Sigmoid colon (tissue), 7 donors: ENCODE results near the gene MCCC1. TPM values are rescaled to one million over a fixed set of nuclear protein-coding genes. Genes with fewer than 3 reads are reported as not detected.

Experiments
- DNase-seq: peaks from one replicate; pipeline ENCODE4 v3.0.0-alpha.2; 2019
- H3K27ac ChIP-seq, 4 donors: fragments of 200-600 bp; sonication (generic); one replicate each; pipeline ENCODE4 v1.5.1; 2016 to 2019; ENCODE audit warnings: mild to moderate bottlenecking in 1 of 4
- H3K27me3 ChIP-seq, 3 donors: fragments of 200-600 bp; sonication (generic); one replicate each; pipeline ENCODE4 v1.5.1; 2019; ENCODE audit warnings: mild to moderate bottlenecking in 1 of 3
- H3K36me3 ChIP-seq, 4 donors: fragments of 200-600 bp; sonication (generic); one replicate each; pipeline ENCODE4 v1.5.1; 2016 to 2019
- H3K4me1 ChIP-seq, 4 donors: fragments of 200-600 bp; sonication (generic); one replicate each; pipeline ENCODE4 v1.5.1; 2017 to 2019
- H3K4me3 ChIP-seq, 4 donors: fragments of 200-600 bp; sonication (generic); one replicate each; pipeline ENCODE4 v1.5.1; 2017 to 2019; ENCODE audit warnings: mild to moderate bottlenecking in 2 of 4, moderate library complexity in 1 of 4
- H3K9me3 ChIP-seq, 4 donors: fragments of 200-600 bp in 3 of 4; sonication (generic) in 3 of 4; one replicate each; pipeline versions ENCODE4 v1.5.1 to v1.6.1; 2013 to 2019
- EP300 ChIP-seq, 4 donors: sonication (generic); formaldehyde crosslinking; IDR thresholded peaks; one replicate each; pipeline ENCODE4 v1.6.1; 2017; ENCODE audit warnings: antibody characterized with exemption in 4 of 4
- POLR2A ChIP-seq, 2 donors: fragments of 450-650 bp; IDR thresholded peaks; one replicate each; pipeline ENCODE4 v1.6.1; 2016; ENCODE audit warnings: antibody characterized with exemption in 2 of 2, mild to moderate bottlenecking in 2 of 2, moderate library complexity in 2 of 2
- POLR2AphosphoS5 ChIP-seq, 4 donors: sonication (generic); formaldehyde crosslinking; IDR thresholded peaks; one replicate each; pipeline ENCODE4 v1.6.1; 2017; ENCODE audit warnings: antibody characterized with exemption in 4 of 4
- WGBS, 2 donors: extraction: QIAGEN DNeasy Blood & Tissue Kit; methylation state at CpG; one replicate each; pipeline ENCODE4 v1.1.7; 2013; 5-methylcytosine and 5-hydroxymethylcytosine counted together
- intact Hi-C: fragments of 100-400 bp; cut with DNase I; formaldehyde crosslinking; loops from one replicate; pipeline ENCODE4 v1.15.1; 2023
- polyA plus RNA-seq, 3 donors: library from polyadenylated mRNA; stranded (reverse); fragments of 200-250 nt; gene quantifications; one replicate each; pipeline ENCODE4 v1.2.3, GENCODE V29; 2013
- total RNA-seq, 4 donors: library from RNA; depleted of rRNA; stranded (reverse); fragments of >200 nt; gene quantifications; one replicate each; pipeline ENCODE4 v1.1.0, GENCODE V29; 2016
- TF ChIP-seq, protein P1 (sequence below), 4 experiments: fragments of 450-650 bp in 3 of 4; fragments of 200-600 bp in 1 of 4; IDR thresholded peaks; one replicate each; pipeline ENCODE4 v1.5.1; 2016 to 2019; ENCODE audit warnings: antibody characterized with exemption in 4 of 4, mild to moderate bottlenecking in 3 of 4, moderate library complexity in 2 of 4
- donor health status: healthy with polysubstance abuse.
- donor health status: Bipolar disorder and iron deficiency.
- donor health status: healthy.

The MCCC1 gene
- total and polyA plus RNA-seq, 7 donors, result 18.0 to 28.2 (median 21.4) TPM

- TF ChIP-seq, protein P1, sequence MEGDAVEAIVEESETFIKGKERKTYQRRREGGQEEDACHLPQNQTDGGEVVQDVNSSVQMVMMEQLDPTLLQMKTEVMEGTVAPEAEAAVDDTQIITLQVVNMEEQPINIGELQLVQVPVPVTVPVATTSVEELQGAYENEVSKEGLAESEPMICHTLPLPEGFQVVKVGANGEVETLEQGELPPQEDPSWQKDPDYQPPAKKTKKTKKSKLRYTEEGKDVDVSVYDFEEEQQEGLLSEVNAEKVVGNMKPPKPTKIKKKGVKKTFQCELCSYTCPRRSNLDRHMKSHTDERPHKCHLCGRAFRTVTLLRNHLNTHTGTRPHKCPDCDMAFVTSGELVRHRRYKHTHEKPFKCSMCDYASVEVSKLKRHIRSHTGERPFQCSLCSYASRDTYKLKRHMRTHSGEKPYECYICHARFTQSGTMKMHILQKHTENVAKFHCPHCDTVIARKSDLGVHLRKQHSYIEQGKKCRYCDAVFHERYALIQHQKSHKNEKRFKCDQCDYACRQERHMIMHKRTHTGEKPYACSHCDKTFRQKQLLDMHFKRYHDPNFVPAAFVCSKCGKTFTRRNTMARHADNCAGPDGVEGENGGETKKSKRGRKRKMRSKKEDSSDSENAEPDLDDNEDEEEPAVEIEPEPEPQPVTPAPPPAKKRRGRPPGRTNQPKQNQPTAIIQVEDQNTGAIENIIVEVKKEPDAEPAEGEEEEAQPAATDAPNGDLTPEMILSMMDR (IDR thresholded peaks at IDR 0.05), result no peak
- TF ChIP-seq EP300 (IDR thresholded peaks at IDR 0.05), result no peak
- no peak for TF ChIP-seq POLR2A (IDR thresholded peaks at IDR 0.05)
- no peak for TF ChIP-seq POLR2AphosphoS5 (IDR thresholded peaks at IDR 0.05)
- intact Hi-C loops, result no loop called here
- Histone ChIP-seq H3K36me3 (no peaks in the 10 kb centered on the region), H3K9me3 (no peaks in the 10 kb centered on the region), H3K27me3 (no peaks in the 10 kb centered on the region), H3K4me1 (peaks cover 0 to 40% (median 36%) of the 10 kb centered on the region in 4 donors), H3K27ac (no peak overlapping the region), H3K4me3 (no peak overlapping the region)
- DNase-seq, result no peak
Measured at GRCh38 chr3:182969277-182969676, 130.0 kb downstream of the MCCC1 start.

GRCh38 chr3:182967218-182968204 is 131.8 kb downstream of the MCCC1 start:
- TF ChIP-seq, protein P1 (IDR thresholded peaks at IDR 0.05), result no peak
- TF ChIP-seq POLR2AphosphoS5 (IDR thresholded peaks at IDR 0.05) (no peak), EP300 (IDR thresholded peaks at IDR 0.05) (no peak), POLR2A (IDR thresholded peaks at IDR 0.05) (no peak)
- H3K27me3 ChIP-seq, result no peaks in the 10 kb centered on the region
- no peak for DNase-seq
- no peak overlapping the region for H3K27ac ChIP-seq
- 51 to 69% methylated on average over 6 of the region's 6 CpGs for WGBS, 2 donors
- peaks cover 0 to 10% (median 0%) of the 10 kb centered on the region in 4 donors for H3K36me3 ChIP-seq
- H3K9me3 ChIP-seq, result no peaks in the 10 kb centered on the region
- H3K4me1 ChIP-seq, result peaks cover 0 to 44% (median 39%) of the 10 kb centered on the region in 4 donors
- no peak overlapping the region for H3K4me3 ChIP-seq
- intact Hi-C loops, result no loop called here

DNA sequence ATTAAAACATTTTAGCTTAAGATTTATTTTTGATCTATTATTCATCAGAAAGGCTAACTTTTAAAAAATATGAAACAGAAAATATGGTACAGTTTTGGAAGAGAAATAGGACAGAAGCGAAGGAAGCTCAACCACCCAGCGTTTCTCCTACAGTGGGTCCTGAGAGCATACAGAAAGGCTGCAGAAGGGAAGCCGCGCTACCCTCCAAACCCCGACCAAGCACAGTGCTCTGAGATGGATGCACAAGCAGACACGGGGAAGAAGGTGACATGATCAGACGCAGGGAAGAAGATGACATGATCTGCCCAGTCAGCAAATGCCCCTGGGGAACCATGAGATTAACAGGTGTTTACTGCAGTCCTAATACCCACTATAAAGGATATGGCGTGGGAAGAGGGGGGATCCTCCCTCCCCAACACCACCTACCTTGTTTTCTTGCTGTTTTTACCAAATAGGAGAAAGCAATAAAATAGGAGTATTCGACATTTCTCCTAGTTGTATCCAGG is 133.4 kb downstream of the MCCC1 start:
- H3K36me3 ChIP-seq, result peaks cover 0 to 10% (median 0%) of the 10 kb centered on the region in 4 donors
- no peaks in the 10 kb centered on the region for H3K9me3 ChIP-seq
- DNase-seq, result no peak
- no peak overlapping the region for H3K4me3 ChIP-seq
- peaks cover 0 to 56% (median 49%) of the 10 kb centered on the region in 4 donors for H3K4me1 ChIP-seq
- TF ChIP-seq, protein P1 (IDR thresholded peaks at IDR 0.05), result no peak
- no peak for TF ChIP-seq POLR2AphosphoS5 (IDR thresholded peaks at IDR 0.05)
- TF ChIP-seq EP300 (IDR thresholded peaks at IDR 0.05), result no peak
- no peak for TF ChIP-seq POLR2A (IDR thresholded peaks at IDR 0.05)
- peak overlapping the region in 1 of 4 donors; percentile 9 for H3K27ac ChIP-seq
- intact Hi-C loops, result no loop called here
- WGBS, 2 donors, result 89 to 90% methylated on average over 9 of the region's 9 CpGs
- H3K27me3 ChIP-seq, result no peaks in the 10 kb centered on the region

Other genes starting within 250 kb of the MCCC1 start
- gene DCUN1D1, start 119.0 kb downstream of the MCCC1 start, total RNA-seq, result 10 to 100 TPM; 41.0 to 47.1 (median 43.7) TPM
- gene DCUN1D1, start 119.0 kb downstream of the MCCC1 start, polyA plus RNA-seq, result 10 to 100 TPM in 2 of 3 donors, 1 to 10 TPM in 1; 9.4 to 15.5 (median 10.2) TPM
- not detected for gene LAMP3, start 63.2 kb upstream of the MCCC1 start, total RNA-seq
- gene LAMP3, start 63.2 kb upstream of the MCCC1 start, polyA plus RNA-seq, result 1 to 10 TPM in 1 of 3 donors, under 1 TPM in 2; 0.60 to 9.5 (median 0.69) TPM
- gene B3GNT5, start 153.8 kb upstream of the MCCC1 start, total RNA-seq, result 1 to 10 TPM; 2.2 to 4.2 (median 3.2) TPM
- gene B3GNT5, start 153.8 kb upstream of the MCCC1 start, polyA plus RNA-seq, result 10 to 100 TPM; 21.8 to 29.6 (median 22.8) TPM